ENCODE results near the gene MDM4.

- TF ChIP-seq EZH2 (IDR thresholded peaks at IDR 0.05; ENCODE audit: borderline replicate concordance, low read length): no peak
- TF ChIP-seq, protein P1, sequence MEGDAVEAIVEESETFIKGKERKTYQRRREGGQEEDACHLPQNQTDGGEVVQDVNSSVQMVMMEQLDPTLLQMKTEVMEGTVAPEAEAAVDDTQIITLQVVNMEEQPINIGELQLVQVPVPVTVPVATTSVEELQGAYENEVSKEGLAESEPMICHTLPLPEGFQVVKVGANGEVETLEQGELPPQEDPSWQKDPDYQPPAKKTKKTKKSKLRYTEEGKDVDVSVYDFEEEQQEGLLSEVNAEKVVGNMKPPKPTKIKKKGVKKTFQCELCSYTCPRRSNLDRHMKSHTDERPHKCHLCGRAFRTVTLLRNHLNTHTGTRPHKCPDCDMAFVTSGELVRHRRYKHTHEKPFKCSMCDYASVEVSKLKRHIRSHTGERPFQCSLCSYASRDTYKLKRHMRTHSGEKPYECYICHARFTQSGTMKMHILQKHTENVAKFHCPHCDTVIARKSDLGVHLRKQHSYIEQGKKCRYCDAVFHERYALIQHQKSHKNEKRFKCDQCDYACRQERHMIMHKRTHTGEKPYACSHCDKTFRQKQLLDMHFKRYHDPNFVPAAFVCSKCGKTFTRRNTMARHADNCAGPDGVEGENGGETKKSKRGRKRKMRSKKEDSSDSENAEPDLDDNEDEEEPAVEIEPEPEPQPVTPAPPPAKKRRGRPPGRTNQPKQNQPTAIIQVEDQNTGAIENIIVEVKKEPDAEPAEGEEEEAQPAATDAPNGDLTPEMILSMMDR (conservative IDR thresholded peaks at IDR 0.05 in 1 of 2, IDR thresholded peaks at IDR 0.05 in 1 of 2; ENCODE audit: extremely low read depth in 1 of 2, insufficient read depth in 1 of 2, low read depth in 1 of 2, low read length in 2 of 2): no peak
Observed at GRCh38 chr1:204568576-204569315, 52.5 kb downstream of the MDM4 start.
